Measurements from ENCODE around the gene CLSTN2.

The CLSTN2 gene

GRCh38 chr3:139928708-139929505 is 6.1 kb upstream of the CLSTN2 start:
- intact Hi-C loops (cut with DNase I; ENCODE audit: low total_unique reads): no loop called here
- Histone ChIP-seq H3K27ac (no peak overlapping the region), H3K27me3 (peaks cover 0 to 6% of the 10 kb centered on the region in 2 donors), H3K36me3 (no peaks in the 10 kb centered on the region), H3K4me3 (no peak overlapping the region), H3K4me1 (no peaks in the 10 kb centered on the region), H3K9me3 (no peaks in the 10 kb centered on the region)
- TF ChIP-seq, protein P1, sequence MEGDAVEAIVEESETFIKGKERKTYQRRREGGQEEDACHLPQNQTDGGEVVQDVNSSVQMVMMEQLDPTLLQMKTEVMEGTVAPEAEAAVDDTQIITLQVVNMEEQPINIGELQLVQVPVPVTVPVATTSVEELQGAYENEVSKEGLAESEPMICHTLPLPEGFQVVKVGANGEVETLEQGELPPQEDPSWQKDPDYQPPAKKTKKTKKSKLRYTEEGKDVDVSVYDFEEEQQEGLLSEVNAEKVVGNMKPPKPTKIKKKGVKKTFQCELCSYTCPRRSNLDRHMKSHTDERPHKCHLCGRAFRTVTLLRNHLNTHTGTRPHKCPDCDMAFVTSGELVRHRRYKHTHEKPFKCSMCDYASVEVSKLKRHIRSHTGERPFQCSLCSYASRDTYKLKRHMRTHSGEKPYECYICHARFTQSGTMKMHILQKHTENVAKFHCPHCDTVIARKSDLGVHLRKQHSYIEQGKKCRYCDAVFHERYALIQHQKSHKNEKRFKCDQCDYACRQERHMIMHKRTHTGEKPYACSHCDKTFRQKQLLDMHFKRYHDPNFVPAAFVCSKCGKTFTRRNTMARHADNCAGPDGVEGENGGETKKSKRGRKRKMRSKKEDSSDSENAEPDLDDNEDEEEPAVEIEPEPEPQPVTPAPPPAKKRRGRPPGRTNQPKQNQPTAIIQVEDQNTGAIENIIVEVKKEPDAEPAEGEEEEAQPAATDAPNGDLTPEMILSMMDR (IDR thresholded peaks at IDR 0.05): no peak
- no peak for DNase-seq

- Histone ChIP-seq H3K9me3 (no peaks in the 10 kb centered on the region), H3K4me3 (no peak overlapping the region), H3K27me3 (peaks cover 0 to 16% of the 10 kb centered on the region in 2 donors), H3K27ac (no peak overlapping the region), H3K36me3 (no peaks in the 10 kb centered on the region), H3K4me1 (peaks cover 0 to 10% (median 8%) of the 10 kb centered on the region in 4 donors)
- TF ChIP-seq, protein P1 (IDR thresholded peaks at IDR 0.05): no peak
- intact Hi-C loops (cut with DNase I; ENCODE audit: low total_unique reads): no loop called here
- DNase-seq: no peak
Observed at GRCh38 chr3:139930211-139930610, 4.8 kb upstream of the CLSTN2 start.

DNA sequence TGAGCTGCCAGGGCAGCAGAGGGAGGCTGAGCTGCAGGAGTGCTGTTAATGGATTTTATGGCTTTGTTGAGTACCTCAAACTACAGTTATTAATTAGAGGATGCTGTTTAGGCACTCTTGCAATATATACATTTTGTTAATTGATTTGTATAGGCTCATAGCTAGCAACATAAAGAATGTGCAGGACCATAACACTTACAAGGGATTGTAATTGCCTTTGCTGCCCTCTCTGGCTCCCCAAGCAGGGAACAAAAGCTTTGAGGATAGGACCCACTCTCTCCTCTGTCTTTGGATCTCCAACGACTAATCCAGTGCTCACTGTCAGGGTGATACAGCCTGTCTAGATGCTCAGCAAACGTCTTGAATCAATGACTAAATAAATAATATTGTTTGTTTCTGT is 1.2 kb upstream of the CLSTN2 start:
- DNase-seq: no peak

DNA sequence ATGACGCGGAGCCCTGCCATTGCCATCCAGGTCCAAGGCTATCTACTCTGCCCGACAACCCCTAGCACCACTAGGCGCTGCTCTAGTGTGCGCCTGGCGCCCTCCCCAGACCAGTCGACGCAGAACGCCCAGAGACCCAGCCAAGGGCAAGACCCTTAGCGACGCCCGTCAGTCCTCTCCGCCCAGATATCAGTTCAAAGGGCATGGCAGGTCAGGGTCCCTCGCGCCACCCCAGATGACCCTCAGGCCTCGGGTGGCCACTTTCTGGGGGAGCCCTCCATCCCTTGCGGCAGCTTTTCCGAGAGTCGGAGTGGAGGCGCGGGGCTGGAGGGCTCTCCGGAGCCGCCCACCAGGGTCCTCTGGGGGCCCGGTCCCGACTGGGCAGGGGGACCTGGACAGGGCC is 371 bp upstream of the CLSTN2 start:
- peak overlapping the region; percentile 47 to 61 for H3K4me3 ChIP-seq
- H3K27ac ChIP-seq: no peak overlapping the region
- peak in 1 of 2 donors; percentile 46 for DNase-seq
- intact Hi-C loops (cut with DNase I; ENCODE audit: low total_unique reads): no loop called here
- peaks cover 0 to 26% of the 10 kb centered on the region in 2 donors for H3K27me3 ChIP-seq
- no peaks in the 10 kb centered on the region for H3K36me3 ChIP-seq
- TF ChIP-seq, protein P1 (IDR thresholded peaks at IDR 0.05): peak; percentile 4 to 8
- peaks cover 0 to 29% (median 19%) of the 10 kb centered on the region in 4 donors for H3K4me1 ChIP-seq
- H3K9me3 ChIP-seq: no peaks in the 10 kb centered on the region

More for the DNA sequence above, 1.2 kb upstream of the CLSTN2 start:
- Histone ChIP-seq H3K36me3 (no peaks in the 10 kb centered on the region), H3K27me3 (peaks cover 0 to 26% of the 10 kb centered on the region in 2 donors), H3K4me1 (peaks cover 0 to 29% (median 19%) of the 10 kb centered on the region in 4 donors), H3K27ac (no peak overlapping the region), H3K4me3 (no peak overlapping the region), H3K9me3 (no peaks in the 10 kb centered on the region)
- intact Hi-C loops (cut with DNase I; ENCODE audit: low total_unique reads): no loop called here
- TF ChIP-seq, protein P1 (IDR thresholded peaks at IDR 0.05): no peak

DNA sequence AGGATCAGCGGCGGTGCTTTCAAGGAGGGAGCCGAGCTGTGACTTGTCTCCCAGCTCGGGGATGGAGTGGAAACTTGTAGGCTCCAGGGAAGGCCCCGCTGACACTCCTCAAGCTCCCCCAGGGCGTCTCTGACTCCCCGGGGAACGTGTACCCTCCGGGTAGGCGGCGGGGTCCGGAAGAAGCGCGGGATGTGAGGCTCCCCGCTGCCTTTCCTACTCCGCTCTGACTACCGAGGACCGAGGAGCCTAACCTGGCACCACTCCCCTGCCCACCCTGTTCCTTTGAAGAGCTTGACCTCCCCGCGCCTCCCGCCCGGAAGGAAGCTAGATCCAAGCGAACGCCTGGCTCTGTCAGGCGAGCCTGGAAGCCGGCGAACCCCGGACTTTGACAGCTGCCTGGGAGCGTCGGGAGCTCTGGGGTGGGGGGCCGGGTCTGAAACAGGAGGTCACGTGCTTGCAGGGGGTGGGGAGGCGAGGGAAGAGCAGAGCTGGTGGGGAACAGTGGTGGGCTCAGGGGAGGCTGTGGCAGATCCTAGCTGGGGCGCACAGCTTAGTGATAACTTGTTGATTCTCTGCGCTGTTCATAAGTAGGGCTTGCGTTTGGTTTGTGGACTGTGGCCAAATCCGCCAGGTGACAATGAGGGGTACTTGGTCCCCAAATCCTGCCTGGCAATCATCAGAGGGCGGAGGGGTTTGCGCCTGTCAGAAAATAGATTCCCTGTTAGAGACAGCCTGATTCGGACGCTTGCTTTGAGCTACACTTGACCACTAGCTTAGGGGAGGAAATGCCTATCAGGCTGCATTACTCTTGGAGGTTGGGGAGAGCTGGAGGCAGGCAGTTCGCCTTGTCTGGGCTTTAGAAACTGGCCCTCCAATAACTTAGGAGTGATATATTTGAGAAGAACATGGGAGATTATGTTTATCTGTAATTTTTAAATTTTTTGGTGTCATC is 1.2 kb downstream of the CLSTN2 start:
- peaks cover 0 to 26% of the 10 kb centered on the region in 2 donors for H3K27me3 ChIP-seq
- H3K9me3 ChIP-seq: no peaks in the 10 kb centered on the region
- intact Hi-C loops (cut with DNase I; ENCODE audit: low total_unique reads): no loop called here
- H3K36me3 ChIP-seq: no peaks in the 10 kb centered on the region
- no peak overlapping the region for H3K27ac ChIP-seq
- H3K4me1 ChIP-seq: peaks cover 0 to 29% (median 19%) of the 10 kb centered on the region in 4 donors
- TF ChIP-seq, protein P1 (IDR thresholded peaks at IDR 0.05): no peak
- H3K4me3 ChIP-seq: peak overlapping the region; percentile 47 to 61
- DNase-seq: peak in 1 of 2 donors; percentile 41

All from tibial artery (tissue), 4 donors.